Activated naive CD4-positive, alpha-beta T cell treated with anti-CD3 and anti-CD28 coated beads for 36 hours (primary cell): Measurements from ENCODE around the gene TMEM218. TPM values are rescaled to one million over a fixed set of nuclear protein-coding genes. Genes with fewer than 3 reads are reported as not detected.
"Not testable (repeated sequence)": the region's sequence is repeated elsewhere in the genome, so short reads cannot be mapped to it uniquely, and the experiment has no call there.

ENCODE experiments used
- CTCF ChIA-PET: fragments of 350-600 bp; sonication (Branson Sonifier 250); formaldehyde crosslinking; loops from one replicate; lab custom pipeline; 2021; ENCODE audit warnings: antibody characterized with exemption; lab: Charles Lee
- DNase-seq: peaks from one replicate; pipeline ENCODE4 v3.0.0-alpha.2; 2020
- H3K27ac Mint-ChIP-seq: one replicate; pipeline ENCODE4 v1.8.0; 2021; ENCODE audit warnings: mild to moderate bottlenecking, mixed read lengths
- H3K27me3 Mint-ChIP-seq: one replicate; pipeline ENCODE4 v1.8.0; 2021; ENCODE audit warnings: low read depth, mixed read lengths
- H3K36me3 Mint-ChIP-seq: one replicate; pipeline ENCODE4 v1.8.0; 2021; ENCODE audit warnings: low read depth, mixed read lengths
- H3K4me1 Mint-ChIP-seq: one replicate; pipeline ENCODE4 v1.8.0; 2021; ENCODE audit warnings: low read depth, mixed read lengths
- H3K4me3 Mint-ChIP-seq: one replicate; pipeline ENCODE4 v1.8.0; 2021; ENCODE audit warnings: mild to moderate bottlenecking, moderate library complexity, mixed read lengths
- H3K9me3 Mint-ChIP-seq: one replicate; pipeline ENCODE4 v1.8.0; 2021; ENCODE audit warnings: mixed read lengths
- intact Hi-C: fragments of 100-400 bp; cut with micrococcal nuclease; formaldehyde crosslinking; loops from one replicate; pipeline ENCODE4 v1.15.1; 2023
- total RNA-seq, 2 experiments: library from RNA; stranded (reverse); gene quantifications; one replicate each; pipeline ENCODE4 v1.2.3, GENCODE V29; 2021

The TMEM218 gene
- total RNA-seq, 2 experiments from 2014 or later = 11.5 to 12.6 TPM

- Mint-ChIP-seq H3K4me3 (no peak overlapping the region), H3K27ac (no peak overlapping the region), H3K36me3 (peaks cover 29% of the 10 kb centered on the region), H3K4me1 (peaks cover 2% of the 10 kb centered on the region), H3K9me3 (no peaks in the 10 kb centered on the region), H3K27me3 (no peaks in the 10 kb centered on the region)
- intact Hi-C loops = no loop called here
- DNase-seq = no peak
- CTCF ChIA-PET = interaction anchor here (1.3 kb wide), 1 partner anchor 42 kb away, joined by 3 read pairs; no protein-coding TSS in a partner anchor
Measured at GRCh38 chr11:125100136-125100535, 11.3 kb downstream of the TMEM218 start.

DNA sequence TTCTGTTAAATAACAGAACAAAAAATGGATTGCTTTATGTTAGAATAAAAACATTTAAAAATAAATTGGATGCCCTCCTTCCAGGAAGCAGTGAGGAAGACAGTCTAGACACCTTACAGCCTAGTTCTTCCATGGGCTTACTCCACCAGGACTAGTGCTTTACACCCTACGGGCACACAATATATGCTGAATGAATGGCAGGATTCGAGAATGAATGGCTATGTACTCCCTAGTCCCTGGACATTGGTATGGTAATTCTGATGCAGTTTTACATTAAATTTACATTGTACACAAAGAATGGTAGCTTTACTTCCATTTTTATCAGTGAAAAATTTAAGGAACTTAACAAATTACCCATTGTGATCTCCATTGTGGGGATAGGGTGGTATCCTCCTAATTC, 16.7 kb downstream of the TMEM218 start:
- Mint-ChIP-seq H3K27ac (no peak overlapping the region), H3K36me3 (peaks cover 16% of the 10 kb centered on the region), H3K27me3 (no peaks in the 10 kb centered on the region), H3K4me3 (no peak overlapping the region), H3K4me1 (no peaks in the 10 kb centered on the region), H3K9me3 (no peaks in the 10 kb centered on the region)
- intact Hi-C loops = loop anchor here (5.0 kb wide), 1 partner anchor 253 kb away; no protein-coding TSS in a partner anchor
- CTCF ChIA-PET = no interaction called here
- no peak for DNase-seq

- Mint-ChIP-seq H3K4me3 (no peak overlapping the region), H3K27me3 (no peaks in the 10 kb centered on the region), H3K27ac (no peak overlapping the region), H3K9me3 (no peaks in the 10 kb centered on the region), H3K36me3 (peaks cover 13% of the 10 kb centered on the region), H3K4me1 (no peaks in the 10 kb centered on the region)
- no peak for DNase-seq
- intact Hi-C loops = loop anchor here (5.0 kb wide), 1 partner anchor 254 kb away; no protein-coding TSS in a partner anchor
- CTCF ChIA-PET = no interaction called here
Measured at GRCh38 chr11:125093502-125093901, 17.9 kb downstream of the TMEM218 start.

GRCh38 chr11:125092669-125093068, 18.8 kb downstream of the TMEM218 start:
- H3K4me3 Mint-ChIP-seq = no peak overlapping the region
- no peak for DNase-seq
- no peaks in the 10 kb centered on the region for H3K4me1 Mint-ChIP-seq
- H3K9me3 Mint-ChIP-seq = no peaks in the 10 kb centered on the region
- CTCF ChIA-PET = no interaction called here
- intact Hi-C loops = loop anchor here (5.0 kb wide), 1 partner anchor 255 kb away; no protein-coding TSS in a partner anchor
- H3K36me3 Mint-ChIP-seq = peaks cover 12% of the 10 kb centered on the region
- no peaks in the 10 kb centered on the region for H3K27me3 Mint-ChIP-seq
- no peak overlapping the region for H3K27ac Mint-ChIP-seq

DNA sequence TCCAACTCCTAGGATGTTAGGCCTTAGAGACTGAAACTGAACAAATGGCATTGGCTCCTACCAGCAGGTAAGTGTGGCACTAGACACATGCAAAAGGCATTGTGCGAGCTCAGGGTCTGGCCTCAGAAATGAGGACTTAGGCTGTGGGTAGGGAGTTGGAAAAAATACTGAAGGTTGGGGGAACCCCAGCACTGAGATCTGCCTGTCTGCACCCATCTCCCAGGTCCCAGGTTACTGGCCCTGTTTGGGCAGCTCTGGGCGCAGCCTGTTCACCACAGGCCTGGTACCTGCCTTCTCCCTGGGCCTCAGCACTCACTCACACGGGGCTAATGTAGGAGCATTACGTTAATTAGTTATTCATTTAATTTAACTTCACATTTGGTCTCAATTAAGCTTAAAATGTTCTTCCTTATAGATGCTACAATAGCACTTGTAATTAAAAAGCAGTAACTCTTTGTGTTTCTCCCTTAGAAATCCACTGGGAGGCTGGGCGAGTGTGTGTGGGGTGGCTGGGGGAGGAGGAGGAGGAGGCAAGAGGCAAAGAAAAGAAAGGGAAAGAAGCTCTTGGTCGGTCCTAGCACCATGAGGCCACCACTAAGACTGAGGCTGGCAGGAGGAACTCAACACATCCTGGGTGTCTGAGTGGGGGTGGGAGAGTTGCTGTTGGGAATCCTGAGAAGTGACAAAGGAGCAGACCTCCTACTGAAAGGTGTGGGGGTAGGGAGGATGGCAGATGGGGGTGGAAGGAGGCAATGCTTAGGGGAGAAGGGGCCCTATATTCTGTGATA, 19.4 kb downstream of the TMEM218 start:
- Mint-ChIP-seq H3K27ac (no peak overlapping the region), H3K9me3 (no peaks in the 10 kb centered on the region), H3K4me3 (no peak overlapping the region), H3K27me3 (no peaks in the 10 kb centered on the region), H3K36me3 (peaks cover 9% of the 10 kb centered on the region), H3K4me1 (no peaks in the 10 kb centered on the region)
- CTCF ChIA-PET = interaction anchor here (2.1 to 2.3 kb wide), 2 partner anchors 17 to 50 kb away, joined by 5 to 25 read pairs; no protein-coding TSS in a partner anchor
- no peak for DNase-seq
- intact Hi-C loops = loop anchor here (1.0 to 5.0 kb wide), 2 partner anchors 49 to 255 kb away; no protein-coding TSS in a partner anchor

DNA sequence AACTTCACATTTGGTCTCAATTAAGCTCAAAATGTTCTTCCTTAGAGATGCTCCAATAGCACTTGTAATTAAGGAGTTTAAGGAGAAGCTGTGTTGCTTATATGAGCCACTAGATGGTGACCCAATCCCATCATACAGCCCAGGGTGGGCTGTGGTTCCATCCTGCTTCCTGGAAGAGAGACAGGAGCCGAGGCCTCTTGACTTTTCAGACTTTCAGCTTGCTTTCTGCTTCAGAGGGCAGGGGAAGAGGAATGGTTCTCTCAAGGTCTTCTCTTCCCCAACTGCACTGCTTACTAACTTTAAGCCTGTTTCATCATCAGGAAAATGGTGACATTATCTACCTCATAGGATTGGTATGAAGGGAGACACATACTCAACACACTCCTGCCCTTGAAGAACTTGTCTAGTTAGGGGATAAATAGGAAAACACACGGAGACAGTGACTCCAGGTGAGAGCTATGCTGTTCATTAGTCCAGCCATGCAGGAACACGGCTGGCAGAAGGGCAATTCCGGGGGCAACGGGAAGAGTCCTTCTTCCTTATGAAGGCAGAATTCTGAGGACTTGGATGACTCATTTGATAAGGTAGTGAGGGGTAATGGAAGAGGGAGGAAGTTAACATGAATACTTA, 20.1 kb downstream of the TMEM218 start:
- Mint-ChIP-seq H3K9me3 (no peaks in the 10 kb centered on the region), H3K27ac (no peak overlapping the region), H3K36me3 (peaks cover 7% of the 10 kb centered on the region), H3K4me3 (no peak overlapping the region), H3K27me3 (no peaks in the 10 kb centered on the region), H3K4me1 (no peaks in the 10 kb centered on the region)
- intact Hi-C loops = loop anchor here (1.0 to 5.0 kb wide), 2 partner anchors 50 to 256 kb away; no protein-coding TSS in a partner anchor
- CTCF ChIA-PET = interaction anchor here (0.7 to 2.3 kb wide), 8 partner anchors 13 to 255 kb away, joined by 3 to 25 read pairs (median 4); no protein-coding TSS in a partner anchor
- DNase-seq = no peak

DNA sequence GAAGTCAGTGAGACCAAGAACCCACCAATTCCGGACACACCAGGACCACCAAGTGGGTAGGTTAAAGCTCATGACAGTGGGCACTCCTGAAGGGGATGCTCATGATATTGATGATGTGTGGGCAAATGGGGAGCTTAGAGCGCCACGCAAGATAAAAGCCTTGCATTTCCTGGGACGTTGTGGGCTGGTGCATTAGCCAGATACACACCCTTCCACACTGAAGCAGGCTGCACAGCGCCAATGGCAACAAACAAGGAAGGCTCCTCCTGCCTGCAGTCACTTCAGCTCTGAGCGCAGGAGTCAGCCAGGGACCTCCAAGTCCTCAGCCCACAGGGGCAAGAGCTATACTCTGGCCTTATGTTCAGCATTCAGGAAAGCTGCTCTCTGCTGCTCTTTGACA, 20.6 kb downstream of the TMEM218 start:
- no peaks in the 10 kb centered on the region for H3K9me3 Mint-ChIP-seq
- no peak overlapping the region for H3K27ac Mint-ChIP-seq
- H3K27me3 Mint-ChIP-seq = no peaks in the 10 kb centered on the region
- H3K36me3 Mint-ChIP-seq = peaks cover 4% of the 10 kb centered on the region
- H3K4me1 Mint-ChIP-seq = no peaks in the 10 kb centered on the region
- intact Hi-C loops = loop anchor here (1.0 to 5.0 kb wide), 2 partner anchors 50 to 256 kb away; no protein-coding TSS in a partner anchor
- no peak overlapping the region for H3K4me3 Mint-ChIP-seq
- CTCF ChIA-PET = interaction anchor here (0.7 to 2.3 kb wide), 8 partner anchors 12 to 255 kb away, joined by 3 to 25 read pairs (median 4); no protein-coding TSS in a partner anchor
- DNase-seq = no peak

DNA sequence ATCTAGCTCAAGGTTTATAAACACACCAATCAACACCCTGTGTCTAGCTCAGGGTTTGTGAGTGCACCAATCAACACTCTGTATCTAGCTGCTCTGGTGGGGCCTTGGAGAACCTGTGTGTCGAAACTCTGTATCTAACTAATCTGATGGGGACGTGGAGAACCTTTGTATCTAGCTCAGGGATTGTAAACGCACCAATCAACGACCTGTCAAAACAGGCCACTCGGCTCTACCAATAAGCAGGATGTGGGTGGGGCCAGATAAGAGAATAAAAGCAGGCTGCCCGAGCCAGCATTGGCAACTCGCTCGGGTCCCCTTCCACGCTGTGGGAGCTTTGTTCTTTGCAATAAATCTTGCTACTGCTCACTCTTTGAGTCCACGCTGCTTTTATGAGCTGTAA, 21.3 kb downstream of the TMEM218 start:
- not testable (repeated sequence) for H3K4me1 Mint-ChIP-seq, H3K4me3 Mint-ChIP-seq
- intact Hi-C loops = loop anchor here (5.0 kb wide), 1 partner anchor 257 kb away; no protein-coding TSS in a partner anchor

DNA sequence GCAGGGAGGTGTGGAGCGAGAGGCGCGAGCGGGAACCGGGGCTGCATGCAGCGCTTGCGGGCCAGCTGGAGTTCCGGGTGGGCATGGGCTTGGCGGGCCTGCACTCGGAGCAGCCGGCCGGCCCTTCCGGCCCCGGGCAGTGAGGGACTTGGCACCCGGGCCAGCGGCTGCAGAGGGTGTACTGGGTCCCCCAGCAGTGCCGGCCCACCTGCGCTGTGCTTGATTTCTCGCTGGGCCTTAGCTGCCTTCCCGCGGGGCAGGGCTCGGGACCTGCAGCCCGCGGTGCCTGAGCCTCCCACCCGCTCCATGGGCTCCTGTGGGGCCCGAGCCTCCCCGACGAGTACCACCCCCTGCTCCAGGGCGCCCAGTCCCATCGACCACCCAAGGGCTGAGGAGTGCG, 21.9 kb downstream of the TMEM218 start:
- H3K36me3 Mint-ChIP-seq, intact Hi-C loops, DNase-seq, H3K27me3 Mint-ChIP-seq, H3K27ac Mint-ChIP-seq, H3K4me3 Mint-ChIP-seq, H3K4me1 Mint-ChIP-seq, H3K9me3 Mint-ChIP-seq: not testable (repeated sequence)
- CTCF ChIA-PET = interaction anchor here (0.6 kb wide), 1 partner anchor 157 kb away, joined by 3 read pairs; no protein-coding TSS in a partner anchor

More for the DNA sequence above, 21.3 kb downstream of the TMEM218 start:
- H3K9me3 Mint-ChIP-seq, H3K27me3 Mint-ChIP-seq, H3K36me3 Mint-ChIP-seq, H3K27ac Mint-ChIP-seq, DNase-seq: not testable (repeated sequence)
- CTCF ChIA-PET = interaction anchor here (1.3 to 2.3 kb wide), 4 partner anchors 12 to 256 kb away, joined by 4 to 25 read pairs (median 6); no protein-coding TSS in a partner anchor

DNA sequence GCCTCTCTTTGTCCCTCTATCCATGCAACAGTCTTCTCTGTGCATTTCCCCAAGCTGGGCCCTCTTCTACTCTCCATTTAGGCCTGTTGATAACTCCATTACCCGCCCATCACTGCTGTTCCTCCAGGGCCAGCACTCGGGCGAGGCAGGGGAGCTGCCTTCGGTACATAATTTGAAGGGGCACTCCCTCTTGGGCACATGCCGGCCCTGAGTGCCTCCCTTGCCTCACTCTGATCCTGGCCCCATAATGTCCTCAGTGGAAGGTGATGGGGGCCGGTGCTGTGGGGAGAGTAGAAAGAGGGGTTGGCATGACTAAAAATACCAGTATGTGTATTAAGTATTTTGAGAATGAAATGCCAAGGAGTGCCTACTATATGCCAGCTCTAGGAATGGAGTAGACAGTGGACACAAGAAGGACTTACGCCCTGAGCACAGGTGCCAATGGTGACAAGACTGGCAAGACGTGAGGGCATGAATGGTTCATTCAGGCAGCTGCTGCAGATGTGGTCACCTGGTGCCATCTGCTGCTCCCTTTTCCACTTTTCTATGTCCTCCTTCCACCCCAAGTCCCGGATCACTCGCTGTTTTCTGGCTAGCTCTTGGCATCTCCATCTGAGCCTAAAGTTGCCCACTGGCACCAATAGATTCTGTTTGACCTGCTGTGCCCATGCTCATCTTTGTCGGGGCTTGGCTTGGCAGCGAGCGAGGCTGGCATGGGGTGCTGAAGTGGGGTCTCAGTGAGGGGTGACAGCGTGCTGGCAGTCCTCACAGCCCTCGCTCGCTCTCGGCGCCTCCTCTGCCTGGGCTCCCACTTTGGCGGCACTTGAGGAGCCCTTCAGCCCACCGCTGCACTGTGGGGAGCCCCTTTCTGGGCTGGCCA, 22.6 kb downstream of the TMEM218 start:
- Mint-ChIP-seq H3K27ac (no peak overlapping the region), H3K9me3 (no peaks in the 10 kb centered on the region), H3K4me1 (no peaks in the 10 kb centered on the region), H3K36me3 (no peaks in the 10 kb centered on the region), H3K27me3 (no peaks in the 10 kb centered on the region), H3K4me3 (no peak overlapping the region)
- intact Hi-C loops = no loop called here
- DNase-seq = no peak
- CTCF ChIA-PET = no interaction called here

DNA sequence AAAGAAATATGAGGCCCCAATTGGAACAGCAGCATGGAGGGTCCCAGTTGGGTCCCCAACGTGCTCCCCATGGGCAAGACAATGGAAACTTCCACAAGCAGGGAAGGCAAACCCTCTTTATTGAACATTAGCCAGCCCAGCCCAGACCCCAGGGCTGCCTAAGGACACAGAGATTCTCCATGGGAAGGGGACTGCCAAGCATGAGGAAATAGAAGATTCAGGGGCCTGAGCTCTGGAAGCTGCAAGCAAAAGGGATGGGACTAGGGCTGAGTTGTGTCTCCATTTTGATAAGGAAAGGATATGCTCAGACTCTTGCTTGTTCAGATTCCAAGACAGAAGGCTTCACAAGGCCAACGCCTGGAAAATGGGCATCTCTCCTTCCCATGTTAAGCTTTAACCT, 23.3 kb downstream of the TMEM218 start:
- H3K27ac Mint-ChIP-seq = no peak overlapping the region

More for the DNA sequence above, 23.3 kb downstream of the TMEM218 start:
- DNase-seq = no peak
- no peaks in the 10 kb centered on the region for H3K27me3 Mint-ChIP-seq
- intact Hi-C loops = no loop called here
- H3K36me3 Mint-ChIP-seq = no peaks in the 10 kb centered on the region
- no peaks in the 10 kb centered on the region for H3K9me3 Mint-ChIP-seq
- CTCF ChIA-PET = no interaction called here
- H3K4me3 Mint-ChIP-seq = no peak overlapping the region
- H3K4me1 Mint-ChIP-seq = no peaks in the 10 kb centered on the region
